ENCODE data around the gene NUP188.

The NUP188 gene

DNA sequence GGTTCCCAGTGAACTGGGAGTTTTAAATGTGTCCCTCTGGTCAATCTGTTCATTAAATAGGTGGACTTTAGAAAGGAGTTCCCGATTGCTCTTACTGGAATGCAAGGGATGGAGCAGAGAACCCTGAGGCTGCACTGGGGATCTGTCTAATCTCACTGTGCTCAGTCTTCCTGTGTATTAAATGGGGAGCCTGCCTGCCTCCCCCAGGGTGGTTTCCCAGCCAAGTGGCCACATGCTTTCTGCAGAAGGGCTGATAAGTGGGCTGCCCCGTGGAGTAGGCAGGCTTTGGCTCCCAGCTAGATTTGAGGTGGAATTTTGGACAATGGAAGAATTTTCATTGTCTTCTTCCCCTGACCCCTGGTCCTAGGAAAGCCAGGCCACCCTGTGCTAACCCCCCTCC lies 40.8 kb upstream of the NUP188 start:
- CTCF ChIA-PET: interaction anchor here (0.6 to 0.8 kb wide), 2 partner anchors 22 to 327 kb away, joined by 3 to 4 read pairs; no protein-coding TSS in a partner anchor
- Mint-ChIP-seq H3K9me3 (no peaks in the 10 kb centered on the region), H3K4me1 (peaks cover 66% of the 10 kb centered on the region), H3K27ac (no peak overlapping the region), H3K27me3 (no peaks in the 10 kb centered on the region), H3K36me3 (peaks cover 59% of the 10 kb centered on the region), H3K4me3 (peak overlapping the region; percentile 28)
- no peak for DNase-seq

DNA sequence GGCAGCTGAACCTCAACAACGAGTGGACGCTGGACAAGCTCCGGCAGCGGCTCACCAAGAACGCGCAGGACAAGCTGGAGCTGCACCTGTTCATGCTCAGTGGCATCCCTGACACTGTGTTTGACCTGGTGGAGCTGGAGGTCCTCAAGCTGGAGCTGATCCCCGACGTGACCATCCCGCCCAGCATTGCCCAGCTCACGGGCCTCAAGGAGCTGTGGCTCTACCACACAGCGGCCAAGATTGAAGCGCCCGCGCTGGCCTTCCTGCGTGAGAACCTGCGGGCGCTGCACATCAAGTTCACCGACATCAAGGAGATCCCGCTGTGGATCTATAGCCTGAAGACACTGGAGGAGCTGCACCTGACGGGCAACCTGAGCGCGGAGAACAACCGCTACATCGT lies 39.1 kb upstream of the NUP188 start:
- no peaks in the 10 kb centered on the region for H3K9me3 Mint-ChIP-seq
- H3K4me3 Mint-ChIP-seq: no peak overlapping the region
- peaks cover 66% of the 10 kb centered on the region for H3K4me1 Mint-ChIP-seq

DNA sequence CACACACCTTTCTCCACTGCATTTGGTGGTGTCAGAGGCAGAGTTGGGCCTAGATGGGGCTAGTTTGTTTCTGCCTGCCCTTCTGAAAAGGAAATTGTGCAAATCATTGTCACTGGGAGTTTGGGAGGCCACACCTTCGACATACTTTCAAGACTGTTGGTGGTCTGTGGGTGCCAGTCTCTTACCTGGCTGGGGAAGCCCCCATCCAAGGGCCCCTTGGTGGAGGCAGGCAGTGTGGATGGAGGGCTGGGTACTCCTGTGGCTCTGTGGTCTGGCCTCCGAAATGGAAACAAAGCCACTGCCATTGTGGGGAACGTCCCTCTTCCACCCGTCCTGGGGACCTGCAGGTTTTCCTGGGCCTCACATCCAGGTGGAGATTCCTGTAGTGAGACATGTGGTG lies 37.6 kb upstream of the NUP188 start:
- H3K4me3 Mint-ChIP-seq: no peak overlapping the region
- peak overlapping the region; percentile 68 for H3K27ac Mint-ChIP-seq
- H3K27me3 Mint-ChIP-seq: no peaks in the 10 kb centered on the region
- peaks cover 70% of the 10 kb centered on the region for H3K36me3 Mint-ChIP-seq
- no peak for DNase-seq
- CTCF ChIA-PET: interaction anchor here (1.7 kb wide), 1 partner anchor 18 kb away, joined by 7 read pairs; no protein-coding TSS in a partner anchor
- H3K9me3 Mint-ChIP-seq: no peaks in the 10 kb centered on the region
- H3K4me1 Mint-ChIP-seq: peaks cover 60% of the 10 kb centered on the region

More for the DNA sequence above, 39.1 kb upstream of the NUP188 start:
- Mint-ChIP-seq H3K27me3 (no peaks in the 10 kb centered on the region), H3K27ac (no peak overlapping the region), H3K36me3 (peaks cover 66% of the 10 kb centered on the region)
- CTCF ChIA-PET: interaction anchor here (1.1 to 1.7 kb wide), 2 partner anchors 19 to 716 kb away, joined by 3 to 7 read pairs; no protein-coding TSS in a partner anchor
- no peak for DNase-seq

DNA sequence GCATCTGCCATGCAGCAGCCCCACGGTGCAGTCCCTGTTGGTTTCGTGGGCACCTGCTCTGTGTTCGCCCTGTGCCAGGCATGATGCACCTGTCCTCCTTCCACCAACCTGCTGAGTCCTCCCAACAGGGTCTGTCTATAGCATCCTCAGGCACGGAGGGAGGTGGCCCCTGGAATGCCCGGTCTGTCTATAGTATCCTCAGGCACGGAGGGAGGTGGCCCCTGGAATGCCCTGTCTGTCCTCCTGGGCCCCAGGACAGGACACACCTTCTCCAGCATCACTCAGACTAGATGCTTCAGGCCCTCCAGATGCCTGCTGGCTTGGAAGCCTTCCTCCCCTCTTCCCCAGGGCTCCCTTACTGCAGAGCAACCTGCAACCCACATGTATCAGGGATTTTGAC lies 36.6 kb upstream of the NUP188 start:
- no peak for DNase-seq
- peaks cover 54% of the 10 kb centered on the region for H3K4me1 Mint-ChIP-seq
- no peaks in the 10 kb centered on the region for H3K27me3 Mint-ChIP-seq
- H3K27ac Mint-ChIP-seq: peak overlapping the region; percentile 78
- peaks cover 64% of the 10 kb centered on the region for H3K36me3 Mint-ChIP-seq
- no peaks in the 10 kb centered on the region for H3K9me3 Mint-ChIP-seq
- CTCF ChIA-PET: interaction anchor here (0.8 kb wide), 1 partner anchor 33 kb away, joined by 3 read pairs; no protein-coding TSS in a partner anchor
- H3K4me3 Mint-ChIP-seq: no peak overlapping the region

DNA sequence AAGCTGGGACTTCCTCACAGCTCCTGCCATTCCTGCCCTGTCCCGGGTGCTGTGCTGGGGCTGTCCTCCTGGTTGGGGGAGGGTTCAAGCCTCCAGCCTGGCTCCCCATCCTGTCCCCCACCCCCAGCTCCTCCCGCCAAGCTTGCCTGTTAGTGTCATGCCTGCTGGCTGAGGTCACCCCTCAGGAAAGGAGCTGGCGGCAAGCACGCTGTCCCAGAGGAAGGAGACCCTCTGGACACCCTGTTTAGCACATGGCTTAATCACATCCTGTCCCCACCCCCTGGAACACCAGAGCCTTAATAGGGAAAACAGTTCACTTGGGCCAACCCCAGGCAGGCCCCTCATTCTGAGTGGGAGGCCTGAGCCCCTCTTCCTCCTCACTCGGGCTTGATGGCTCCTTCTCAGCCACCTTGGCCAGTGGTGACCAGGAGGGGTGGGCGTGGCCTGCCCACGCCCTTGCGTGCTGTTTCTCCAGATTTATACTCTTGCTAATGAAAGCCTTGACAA lies 35.9 kb upstream of the NUP188 start:
- DNase-seq: no peak
- H3K27me3 Mint-ChIP-seq: no peaks in the 10 kb centered on the region
- peaks cover 50% of the 10 kb centered on the region for H3K4me1 Mint-ChIP-seq
- H3K9me3 Mint-ChIP-seq: no peaks in the 10 kb centered on the region
- CTCF ChIA-PET: interaction anchor here (1.5 kb wide), 1 partner anchor 17 kb away, joined by 5 read pairs; no protein-coding TSS in a partner anchor
- H3K27ac Mint-ChIP-seq: peak overlapping the region; percentile 82
- peaks cover 62% of the 10 kb centered on the region for H3K36me3 Mint-ChIP-seq
- no peak overlapping the region for H3K4me3 Mint-ChIP-seq

DNA sequence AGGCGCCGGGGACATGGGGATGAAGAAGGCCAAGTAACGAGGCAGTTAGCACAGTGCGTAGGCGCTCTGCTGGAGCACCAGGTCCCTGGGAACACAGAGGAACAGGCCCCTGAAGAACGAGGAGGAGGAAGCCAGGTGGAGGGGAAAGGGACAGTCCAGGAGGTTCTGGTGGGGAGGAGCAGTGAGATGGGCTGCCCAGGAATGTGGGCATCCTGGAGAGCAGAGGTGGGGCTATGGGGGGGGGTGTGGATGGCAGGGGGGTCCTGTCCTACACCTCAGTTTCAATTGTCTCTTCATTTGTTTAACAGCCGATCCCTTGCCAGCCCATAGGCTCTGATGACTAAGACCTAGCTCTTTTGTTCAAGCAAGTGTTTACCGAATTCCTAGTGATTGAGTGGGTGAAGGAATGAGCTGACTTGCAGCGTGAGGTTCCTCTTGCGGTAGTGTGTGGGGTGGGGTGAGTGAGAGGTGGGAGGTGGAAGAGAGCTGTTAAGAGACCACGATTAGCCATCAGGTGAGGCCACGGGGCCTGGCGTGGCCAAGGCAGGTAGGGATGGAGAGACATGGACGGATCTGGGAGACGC lies 35.1 kb upstream of the NUP188 start:
- Mint-ChIP-seq H3K27ac (peak overlapping the region; percentile 82), H3K27me3 (no peaks in the 10 kb centered on the region), H3K4me1 (peaks cover 46% of the 10 kb centered on the region), H3K9me3 (no peaks in the 10 kb centered on the region), H3K36me3 (peaks cover 61% of the 10 kb centered on the region), H3K4me3 (no peak overlapping the region)
- CTCF ChIA-PET: interaction anchor here (1.5 kb wide), 1 partner anchor 16 kb away, joined by 5 read pairs; no protein-coding TSS in a partner anchor
- DNase-seq: no peak

DNA sequence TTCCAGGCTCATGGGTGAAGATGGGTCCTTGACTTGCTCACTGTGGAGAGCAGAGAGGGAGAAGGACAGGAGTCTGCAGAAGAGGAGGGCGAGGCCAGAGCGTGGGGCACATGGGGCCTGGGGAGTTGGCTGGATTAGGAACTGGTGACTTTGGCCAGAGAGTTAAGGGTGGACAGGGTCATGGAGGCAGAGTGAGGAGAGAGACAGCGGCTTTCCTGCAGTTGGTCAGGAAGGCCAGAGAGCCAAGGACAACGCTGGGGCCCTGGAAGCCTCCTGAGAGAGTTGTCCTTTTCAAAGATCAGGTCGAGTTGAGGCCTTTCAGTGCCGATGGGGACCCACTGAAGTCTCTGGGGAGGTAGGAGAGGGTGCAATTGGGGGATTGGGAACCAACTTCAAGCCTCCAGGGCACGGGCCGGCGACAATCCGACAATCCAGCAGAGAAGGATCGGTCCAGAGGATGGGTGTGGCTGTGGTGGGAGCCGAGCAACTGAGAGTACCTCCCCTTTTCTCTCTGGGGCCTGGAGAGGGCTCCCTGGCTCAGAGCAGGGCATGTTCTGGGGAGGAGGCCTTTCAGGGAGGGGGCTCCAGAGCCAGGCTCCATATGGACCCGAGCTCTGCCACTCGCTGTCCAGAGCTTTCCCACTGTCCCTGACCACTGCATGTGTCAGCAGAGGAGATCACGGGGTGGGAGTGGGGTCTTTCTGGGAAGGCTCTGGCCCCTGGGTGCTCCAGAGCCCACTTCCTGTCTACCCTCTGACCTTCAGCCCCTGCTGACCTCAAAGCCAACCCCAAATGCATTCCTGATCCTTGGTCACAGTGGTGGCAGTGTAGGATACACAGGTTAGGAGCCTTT lies 34.2 kb upstream of the NUP188 start:
- H3K4me1 Mint-ChIP-seq: peaks cover 45% of the 10 kb centered on the region
- no peak overlapping the region for H3K4me3 Mint-ChIP-seq

DNA sequence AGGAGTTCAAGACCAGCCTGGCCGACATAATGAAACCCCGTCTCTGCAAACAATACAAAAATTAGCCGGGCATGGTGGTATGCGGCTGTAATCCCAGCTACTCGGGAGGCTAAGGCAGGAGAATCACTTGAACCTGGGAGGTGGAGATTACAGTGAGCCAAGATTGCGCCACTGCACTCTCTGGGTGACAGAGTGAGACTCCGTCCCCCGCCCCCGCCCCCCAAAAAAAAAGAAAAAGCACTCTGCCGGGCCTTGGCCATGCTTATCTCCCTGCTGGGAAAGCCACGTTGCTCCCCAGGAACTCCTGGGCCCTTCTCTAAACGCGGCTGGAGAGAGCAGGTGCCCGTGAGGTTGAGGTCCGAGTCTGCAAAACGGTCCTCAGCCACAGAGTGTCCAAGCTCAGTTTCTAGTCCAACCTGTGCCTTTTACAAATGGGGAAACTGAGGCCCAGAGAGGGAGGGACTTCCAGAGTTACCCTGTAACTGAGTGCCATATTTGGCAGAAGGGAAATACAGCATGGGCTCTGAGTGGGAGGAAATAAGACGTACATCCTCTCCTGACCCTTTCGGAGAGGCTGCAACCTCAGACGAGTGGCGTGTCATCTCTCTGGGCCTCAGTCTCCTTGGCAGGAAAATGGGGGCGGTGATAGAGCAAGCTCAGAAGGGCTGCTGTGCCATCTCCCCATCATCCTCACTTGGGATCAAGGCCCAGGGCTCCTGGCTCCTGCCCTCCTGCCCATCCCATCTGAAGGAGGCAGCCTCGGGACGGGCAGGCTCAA lies 33.3 kb upstream of the NUP188 start:
- no peak for DNase-seq
- CTCF ChIA-PET: no interaction called here
- Mint-ChIP-seq H3K9me3 (no peaks in the 10 kb centered on the region), H3K36me3 (peaks cover 56% of the 10 kb centered on the region), H3K4me1 (peaks cover 40% of the 10 kb centered on the region), H3K4me3 (no peak overlapping the region), H3K27me3 (no peaks in the 10 kb centered on the region), H3K27ac (peak overlapping the region; percentile 37)

More for the DNA sequence above, 34.2 kb upstream of the NUP188 start:
- Mint-ChIP-seq H3K36me3 (peaks cover 61% of the 10 kb centered on the region), H3K9me3 (no peaks in the 10 kb centered on the region), H3K27me3 (no peaks in the 10 kb centered on the region), H3K27ac (peak overlapping the region; percentile 15)
- CTCF ChIA-PET: interaction anchor here (1.5 kb wide), 1 partner anchor 15 kb away, joined by 5 read pairs; no protein-coding TSS in a partner anchor
- no peak for DNase-seq

DNA sequence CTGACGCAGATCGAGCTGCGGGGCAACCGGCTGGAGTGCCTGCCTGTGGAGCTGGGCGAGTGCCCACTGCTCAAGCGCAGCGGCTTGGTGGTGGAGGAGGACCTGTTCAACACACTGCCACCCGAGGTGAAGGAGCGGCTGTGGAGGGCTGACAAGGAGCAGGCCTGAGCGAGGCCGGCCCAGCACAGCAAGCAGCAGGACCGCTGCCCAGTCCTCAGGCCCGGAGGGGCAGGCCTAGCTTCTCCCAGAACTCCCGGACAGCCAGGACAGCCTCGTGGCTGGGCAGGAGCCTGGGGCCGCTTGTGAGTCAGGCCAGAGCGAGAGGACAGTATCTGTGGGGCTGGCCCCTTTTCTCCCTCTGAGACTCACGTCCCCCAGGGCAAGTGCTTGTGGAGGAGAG lies 31.3 kb upstream of the NUP188 start:
- H3K27me3 Mint-ChIP-seq: no peaks in the 10 kb centered on the region
- H3K9me3 Mint-ChIP-seq: no peaks in the 10 kb centered on the region
- peaks cover 33% of the 10 kb centered on the region for H3K4me1 Mint-ChIP-seq
- CTCF ChIA-PET: interaction anchor here (2.2 kb wide), 1 partner anchor 13 kb away, joined by 8 read pairs; no protein-coding TSS in a partner anchor
- H3K36me3 Mint-ChIP-seq: peaks cover 46% of the 10 kb centered on the region
- H3K27ac Mint-ChIP-seq: no peak overlapping the region
- H3K4me3 Mint-ChIP-seq: no peak overlapping the region
- no peak for DNase-seq

DNA sequence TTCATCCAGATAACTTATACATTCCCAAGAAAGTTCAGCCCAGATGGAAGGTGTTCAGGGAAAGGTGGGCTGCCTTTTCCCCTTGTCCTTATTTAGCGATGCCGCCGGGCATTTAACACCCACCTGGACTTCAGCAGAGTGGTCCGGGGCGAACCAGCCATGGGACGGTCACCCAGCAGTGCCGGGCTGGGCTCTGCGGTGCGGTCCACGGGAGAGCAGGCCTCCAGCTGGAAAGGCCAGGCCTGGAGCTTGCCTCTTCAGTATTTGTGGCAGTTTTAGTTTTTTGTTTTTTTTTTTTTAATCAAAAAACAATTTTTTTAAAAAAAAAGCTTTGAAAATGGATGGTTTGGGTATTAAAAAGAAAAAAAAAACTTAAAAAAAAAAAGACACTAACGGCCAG lies 30.8 kb upstream of the NUP188 start:
- Mint-ChIP-seq H3K27ac (no peak overlapping the region), H3K4me3 (no peak overlapping the region)
- CTCF ChIA-PET: interaction anchor here (2.2 kb wide), 1 partner anchor 12 kb away, joined by 8 read pairs; no protein-coding TSS in a partner anchor

DNA sequence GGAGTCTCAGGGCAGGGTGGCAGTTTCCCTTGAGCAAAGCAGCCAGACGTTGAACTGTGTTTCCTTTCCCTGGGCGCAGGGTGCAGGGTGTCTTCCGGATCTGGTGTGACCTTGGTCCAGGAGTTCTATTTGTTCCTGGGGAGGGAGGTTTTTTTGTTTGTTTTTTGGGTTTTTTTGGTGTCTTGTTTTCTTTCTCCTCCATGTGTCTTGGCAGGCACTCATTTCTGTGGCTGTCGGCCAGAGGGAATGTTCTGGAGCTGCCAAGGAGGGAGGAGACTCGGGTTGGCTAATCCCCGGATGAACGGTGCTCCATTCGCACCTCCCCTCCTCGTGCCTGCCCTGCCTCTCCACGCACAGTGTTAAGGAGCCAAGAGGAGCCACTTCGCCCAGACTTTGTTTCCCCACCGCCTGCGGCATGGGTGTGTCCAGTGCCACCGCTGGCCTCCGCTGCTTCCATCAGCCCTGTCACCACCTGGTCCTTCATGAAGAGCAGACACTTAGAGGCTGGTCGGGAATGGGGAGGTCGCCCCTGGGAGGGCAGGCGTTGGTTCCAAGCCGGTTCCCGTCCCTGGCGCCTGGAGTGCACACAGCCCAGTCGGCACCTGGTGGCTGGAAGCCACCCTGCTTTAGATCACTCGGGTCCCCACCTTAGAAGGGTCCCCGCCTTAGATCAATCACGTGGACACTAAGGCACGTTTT lies 30.2 kb upstream of the NUP188 start:
- H3K4me3 Mint-ChIP-seq: no peak overlapping the region
- no peaks in the 10 kb centered on the region for H3K27me3 Mint-ChIP-seq
- peaks cover 40% of the 10 kb centered on the region for H3K36me3 Mint-ChIP-seq
- peak overlapping the region; percentile 49 for H3K27ac Mint-ChIP-seq
- DNase-seq: no peak
- H3K4me1 Mint-ChIP-seq: peaks cover 28% of the 10 kb centered on the region
- no peaks in the 10 kb centered on the region for H3K9me3 Mint-ChIP-seq
- CTCF ChIA-PET: interaction anchor here (2.2 kb wide), 1 partner anchor 12 kb away, joined by 8 read pairs; no protein-coding TSS in a partner anchor

More for the DNA sequence above, 30.8 kb upstream of the NUP188 start:
- DNase-seq: no peak
- H3K27me3 Mint-ChIP-seq: no peaks in the 10 kb centered on the region
- no peaks in the 10 kb centered on the region for H3K9me3 Mint-ChIP-seq
- H3K36me3 Mint-ChIP-seq: peaks cover 44% of the 10 kb centered on the region
- H3K4me1 Mint-ChIP-seq: peaks cover 31% of the 10 kb centered on the region

DNA sequence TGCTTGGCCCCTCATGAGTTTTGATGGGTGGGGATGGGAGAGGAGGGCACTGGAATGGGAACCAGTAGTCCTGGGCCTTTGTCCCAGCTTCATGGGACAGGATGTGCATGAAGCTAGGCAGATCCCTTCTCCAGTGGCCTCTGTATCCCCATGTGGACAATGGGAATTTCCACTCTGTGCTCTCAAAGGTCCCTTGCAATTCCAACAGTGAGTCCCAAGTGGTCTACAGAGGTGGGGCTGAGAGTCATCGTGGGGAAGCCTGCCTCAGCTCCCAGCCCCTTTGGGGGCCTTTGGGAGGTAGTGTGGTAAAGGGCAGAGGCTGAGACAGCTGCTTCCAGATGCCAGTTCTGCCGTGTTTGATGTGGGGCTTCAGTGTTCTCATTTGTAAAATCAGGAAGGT lies 28.6 kb upstream of the NUP188 start:
- CTCF ChIA-PET: interaction anchor here (1.5 kb wide), 1 partner anchor 9 kb away, joined by 10 read pairs; no protein-coding TSS in a partner anchor

More for the DNA sequence above, 28.6 kb upstream of the NUP188 start:
- no peaks in the 10 kb centered on the region for H3K27me3 Mint-ChIP-seq
- no peak for DNase-seq
- no peak overlapping the region for H3K4me3 Mint-ChIP-seq
- peak overlapping the region; percentile 37 for H3K27ac Mint-ChIP-seq
- no peaks in the 10 kb centered on the region for H3K9me3 Mint-ChIP-seq
- peaks cover 12% of the 10 kb centered on the region for H3K4me1 Mint-ChIP-seq
- H3K36me3 Mint-ChIP-seq: peaks cover 27% of the 10 kb centered on the region

All from activated naive CD4-positive, alpha-beta T cell treated with anti-CD3 and anti-CD28 coated beads, Interleukin-2, amount 10 ng/mL, durations not matched to agents 7 days and 5 days (primary cell).